Measurements from ENCODE around the gene SUCO.

- TF ChIP-seq EZH2 (IDR thresholded peaks at IDR 0.05; ENCODE audit: low read length) (no peak), CTCF (optimal IDR thresholded peaks at IDR 0.05 in 1 of 3, IDR thresholded peaks at IDR 0.05 in 1 of 3, conservative IDR thresholded peaks at IDR 0.05 in 1 of 3; ENCODE audit: extremely low read depth in 1 of 3, insufficient read depth in 2 of 3, low read length in 3 of 3) (no peak)
Observed at GRCh38 chr1:172599912-172600311, 67.0 kb downstream of the SUCO start.

Measured in keratinocyte (primary cell).